Esophagus muscularis mucosa (tissue), 4 donors: Measurements from ENCODE around the gene TRPV3.
"Not testable (repeated sequence)": the region's sequence is repeated elsewhere in the genome, so short reads cannot be mapped to it uniquely, and the experiment has no call there.

ENCODE experiments used
- EP300 ChIP-seq: sonication (generic); formaldehyde crosslinking; IDR thresholded peaks from one replicate; pipeline ENCODE4 v1.6.1; 2017; ENCODE audit warnings: antibody characterized with exemption
- POLR2A ChIP-seq: fragments of 450-650 bp; IDR thresholded peaks from one replicate; pipeline ENCODE4 v1.6.1; 2017; ENCODE audit warnings: antibody characterized with exemption, moderate library complexity, mild to moderate bottlenecking, low read depth
- POLR2AphosphoS5 ChIP-seq, 2 donors: sonication (generic); formaldehyde crosslinking; IDR thresholded peaks; one replicate each; pipeline ENCODE4 v1.6.1; 2017; ENCODE audit warnings: antibody characterized with exemption in 2 of 2
- TF ChIP-seq, protein P1 (sequence below), 3 experiments: fragments of 200-600 bp in 2 of 3; fragments of 450-650 bp in 1 of 3; sonication (generic) in 2 of 3; IDR thresholded peaks; one replicate each; pipeline ENCODE4 v1.5.1; 2017 to 2019; ENCODE audit warnings: antibody characterized with exemption in 3 of 3, mild to moderate bottlenecking in 2 of 3, moderate library complexity in 1 of 3

DNA sequence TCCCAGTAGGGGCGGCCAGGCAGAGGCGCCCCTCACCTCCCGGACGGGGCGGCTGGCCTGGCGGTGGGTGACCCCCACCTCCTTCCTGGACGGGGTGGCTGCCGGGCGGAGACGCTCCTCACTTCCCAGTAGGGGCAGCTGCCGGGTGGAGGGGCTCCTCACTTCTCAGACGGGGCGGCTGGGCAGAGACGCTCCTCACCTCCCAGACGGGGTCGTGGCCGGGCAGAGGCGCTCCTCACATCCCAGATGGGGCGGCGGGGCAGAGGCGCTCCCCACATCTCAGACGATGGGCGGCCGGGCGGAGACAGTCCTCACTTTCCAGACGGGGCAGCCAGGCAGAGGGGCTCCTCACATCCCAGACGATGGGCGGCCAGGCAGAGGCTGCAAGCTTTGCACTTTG, 6.6 kb upstream of the TRPV3 start:
- TF ChIP-seq POLR2A; POLR2AphosphoS5 (IDR thresholded peaks at IDR 0.05); EP300: not testable (repeated sequence)
- TF ChIP-seq, protein P1, sequence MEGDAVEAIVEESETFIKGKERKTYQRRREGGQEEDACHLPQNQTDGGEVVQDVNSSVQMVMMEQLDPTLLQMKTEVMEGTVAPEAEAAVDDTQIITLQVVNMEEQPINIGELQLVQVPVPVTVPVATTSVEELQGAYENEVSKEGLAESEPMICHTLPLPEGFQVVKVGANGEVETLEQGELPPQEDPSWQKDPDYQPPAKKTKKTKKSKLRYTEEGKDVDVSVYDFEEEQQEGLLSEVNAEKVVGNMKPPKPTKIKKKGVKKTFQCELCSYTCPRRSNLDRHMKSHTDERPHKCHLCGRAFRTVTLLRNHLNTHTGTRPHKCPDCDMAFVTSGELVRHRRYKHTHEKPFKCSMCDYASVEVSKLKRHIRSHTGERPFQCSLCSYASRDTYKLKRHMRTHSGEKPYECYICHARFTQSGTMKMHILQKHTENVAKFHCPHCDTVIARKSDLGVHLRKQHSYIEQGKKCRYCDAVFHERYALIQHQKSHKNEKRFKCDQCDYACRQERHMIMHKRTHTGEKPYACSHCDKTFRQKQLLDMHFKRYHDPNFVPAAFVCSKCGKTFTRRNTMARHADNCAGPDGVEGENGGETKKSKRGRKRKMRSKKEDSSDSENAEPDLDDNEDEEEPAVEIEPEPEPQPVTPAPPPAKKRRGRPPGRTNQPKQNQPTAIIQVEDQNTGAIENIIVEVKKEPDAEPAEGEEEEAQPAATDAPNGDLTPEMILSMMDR (IDR thresholded peaks at IDR 0.05) = not testable (repeated sequence)
